ENCODE data around the gene PARD3.

The PARD3 gene

GRCh38 chr10:34137955-34138354 is 677.1 kb downstream of the PARD3 start:
- no peaks in the 10 kb centered on the region for H3K9me3 Mint-ChIP-seq

GRCh38 chr10:34137201-34137600 is 677.9 kb downstream of the PARD3 start:
- Mint-ChIP-seq H3K9me3 (no peaks in the 10 kb centered on the region), H3K36me3 (ENCODE audit: low read depth) (no peaks in the 10 kb centered on the region), H3K27me3 (peaks cover 9% of the 10 kb centered on the region), H3K4me1 (ENCODE audit: low read depth) (no peaks in the 10 kb centered on the region), H3K27ac (no peak overlapping the region), H3K4me3 (no peak overlapping the region)

More at GRCh38 chr10:34137955-34138354, 677.1 kb downstream of the PARD3 start:
- peaks cover 9% of the 10 kb centered on the region for H3K27me3 Mint-ChIP-seq
- no peak overlapping the region for H3K4me3 Mint-ChIP-seq
- no peak overlapping the region for H3K27ac Mint-ChIP-seq
- no peaks in the 10 kb centered on the region for H3K36me3 Mint-ChIP-seq (ENCODE audit: low read depth)
- H3K4me1 Mint-ChIP-seq (ENCODE audit: low read depth): no peaks in the 10 kb centered on the region

GRCh38 chr10:34135515-34135914 is 679.6 kb downstream of the PARD3 start:
- H3K27me3 Mint-ChIP-seq: peaks cover 9% of the 10 kb centered on the region
- H3K9me3 Mint-ChIP-seq: no peaks in the 10 kb centered on the region
- no peaks in the 10 kb centered on the region for H3K4me1 Mint-ChIP-seq (ENCODE audit: low read depth)
- no peak overlapping the region for H3K27ac Mint-ChIP-seq
- H3K4me3 Mint-ChIP-seq: no peak overlapping the region
- H3K36me3 Mint-ChIP-seq (ENCODE audit: low read depth): no peaks in the 10 kb centered on the region

GRCh38 chr10:34134602-34135001 is 680.5 kb downstream of the PARD3 start:
- H3K36me3 Mint-ChIP-seq (ENCODE audit: low read depth): no peaks in the 10 kb centered on the region
- H3K9me3 Mint-ChIP-seq: peaks cover 7% of the 10 kb centered on the region
- no peaks in the 10 kb centered on the region for H3K4me1 Mint-ChIP-seq (ENCODE audit: low read depth)
- no peak overlapping the region for H3K4me3 Mint-ChIP-seq
- no peak overlapping the region for H3K27ac Mint-ChIP-seq
- H3K27me3 Mint-ChIP-seq: peaks cover 16% of the 10 kb centered on the region

GRCh38 chr10:34133406-34133805 is 681.7 kb downstream of the PARD3 start:
- Mint-ChIP-seq H3K27me3 (peaks cover 16% of the 10 kb centered on the region), H3K4me3 (no peak overlapping the region), H3K4me1 (ENCODE audit: low read depth) (no peaks in the 10 kb centered on the region), H3K9me3 (peaks cover 7% of the 10 kb centered on the region), H3K36me3 (ENCODE audit: low read depth) (no peaks in the 10 kb centered on the region), H3K27ac (no peak overlapping the region)

GRCh38 chr10:34131152-34131551 is 683.9 kb downstream of the PARD3 start:
- Mint-ChIP-seq H3K4me1 (ENCODE audit: low read depth) (no peaks in the 10 kb centered on the region), H3K27ac (no peak overlapping the region), H3K27me3 (peaks cover 13% of the 10 kb centered on the region), H3K9me3 (peaks cover 7% of the 10 kb centered on the region), H3K4me3 (no peak overlapping the region), H3K36me3 (ENCODE audit: low read depth) (no peaks in the 10 kb centered on the region)

- Mint-ChIP-seq H3K36me3 (ENCODE audit: low read depth) (no peaks in the 10 kb centered on the region), H3K9me3 (peaks cover 7% of the 10 kb centered on the region), H3K4me1 (ENCODE audit: low read depth) (peaks cover 12% of the 10 kb centered on the region), H3K27ac (no peak overlapping the region), H3K27me3 (peaks cover 11% of the 10 kb centered on the region), H3K4me3 (no peak overlapping the region)
Observed at GRCh38 chr10:34127676-34128075, 687.4 kb downstream of the PARD3 start.

- H3K27ac Mint-ChIP-seq: no peak overlapping the region
- H3K4me3 Mint-ChIP-seq: no peak overlapping the region
- no peaks in the 10 kb centered on the region for H3K36me3 Mint-ChIP-seq (ENCODE audit: low read depth)
- peaks cover 11% of the 10 kb centered on the region for H3K27me3 Mint-ChIP-seq
- peaks cover 7% of the 10 kb centered on the region for H3K9me3 Mint-ChIP-seq
- H3K4me1 Mint-ChIP-seq (ENCODE audit: low read depth): peaks cover 23% of the 10 kb centered on the region
Observed at GRCh38 chr10:34126371-34127151, 688.5 kb downstream of the PARD3 start.

- Mint-ChIP-seq H3K27me3 (peaks cover 11% of the 10 kb centered on the region), H3K4me3 (no peak overlapping the region), H3K4me1 (ENCODE audit: low read depth) (peaks cover 29% of the 10 kb centered on the region), H3K27ac (no peak overlapping the region), H3K9me3 (peaks cover 7% of the 10 kb centered on the region), H3K36me3 (ENCODE audit: low read depth) (no peaks in the 10 kb centered on the region)
Observed at GRCh38 chr10:34125702-34126101, 689.4 kb downstream of the PARD3 start.

- Mint-ChIP-seq H3K4me1 (ENCODE audit: low read depth) (peaks cover 29% of the 10 kb centered on the region), H3K27me3 (peaks cover 4% of the 10 kb centered on the region), H3K4me3 (no peak overlapping the region), H3K36me3 (ENCODE audit: low read depth) (no peaks in the 10 kb centered on the region), H3K27ac (no peak overlapping the region), H3K9me3 (no peaks in the 10 kb centered on the region)
Observed at GRCh38 chr10:34124522-34125035, 690.5 kb downstream of the PARD3 start.

GRCh38 chr10:34121781-34122622 is 693.1 kb downstream of the PARD3 start:
- H3K27ac Mint-ChIP-seq: peak overlapping the region; percentile 55
- no peaks in the 10 kb centered on the region for H3K9me3 Mint-ChIP-seq
- peaks cover 29% of the 10 kb centered on the region for H3K4me1 Mint-ChIP-seq (ENCODE audit: low read depth)
- H3K27me3 Mint-ChIP-seq: peaks cover 4% of the 10 kb centered on the region
- no peak overlapping the region for H3K4me3 Mint-ChIP-seq
- no peaks in the 10 kb centered on the region for H3K36me3 Mint-ChIP-seq (ENCODE audit: low read depth)

- no peaks in the 10 kb centered on the region for H3K9me3 Mint-ChIP-seq
- H3K4me3 Mint-ChIP-seq: no peak overlapping the region
- H3K36me3 Mint-ChIP-seq (ENCODE audit: low read depth): no peaks in the 10 kb centered on the region
Observed at GRCh38 chr10:34121125-34121753, 693.9 kb downstream of the PARD3 start.

GRCh38 chr10:34119456-34119855 is 695.6 kb downstream of the PARD3 start:
- Mint-ChIP-seq H3K27ac (no peak overlapping the region), H3K4me1 (ENCODE audit: low read depth) (peaks cover 26% of the 10 kb centered on the region), H3K9me3 (no peaks in the 10 kb centered on the region), H3K36me3 (ENCODE audit: low read depth) (no peaks in the 10 kb centered on the region), H3K27me3 (peaks cover 1% of the 10 kb centered on the region), H3K4me3 (no peak overlapping the region)

More at GRCh38 chr10:34121125-34121753, 693.9 kb downstream of the PARD3 start:
- H3K4me1 Mint-ChIP-seq (ENCODE audit: low read depth): peaks cover 29% of the 10 kb centered on the region
- peaks cover 4% of the 10 kb centered on the region for H3K27me3 Mint-ChIP-seq
- peak overlapping the region; percentile 55 for H3K27ac Mint-ChIP-seq

GRCh38 chr10:34116681-34117271 is 698.3 kb downstream of the PARD3 start:
- Mint-ChIP-seq H3K27ac (no peak overlapping the region), H3K4me1 (ENCODE audit: low read depth) (peaks cover 8% of the 10 kb centered on the region), H3K36me3 (ENCODE audit: low read depth) (no peaks in the 10 kb centered on the region), H3K9me3 (no peaks in the 10 kb centered on the region), H3K4me3 (no peak overlapping the region), H3K27me3 (no peaks in the 10 kb centered on the region)
